Activated CD4-positive, alpha-beta T cell treated with anti-CD3 and anti-CD28 coated beads for 36 hours (primary cell): ENCODE results near the gene ST6GALNAC6. TPM values are rescaled to one million over a fixed set of nuclear protein-coding genes. Genes with fewer than 3 reads are reported as not detected.

Experiments
- ATAC-seq: fragments of 200-7000 bp; cut with Tn5 transposase; one replicate; pipeline ENCODE4 v1.10.0; 2021; ENCODE audit warnings: mild to moderate bottlenecking, moderate library complexity
- CTCF ChIA-PET: fragments of 350-600 bp; sonication (Branson Sonifier 250); formaldehyde crosslinking; loops from one replicate; lab custom pipeline; 2021; ENCODE audit warnings: antibody characterized with exemption; lab: Charles Lee
- POLR2A ChIA-PET: fragments of 350-600 bp; sonication (Branson Sonifier 250); formaldehyde crosslinking; loops from one replicate; lab custom pipeline; 2021; ENCODE audit warnings: antibody characterized with exemption, inconsistent platforms; lab: Charles Lee
- DNase-seq: peaks from one replicate; pipeline ENCODE4 v3.0.0-alpha.2; 2020
- H3K27ac Mint-ChIP-seq: one replicate; pipeline ENCODE4 v1.8.0; 2021; ENCODE audit warnings: mixed read lengths
- H3K27me3 Mint-ChIP-seq: one replicate; pipeline ENCODE4 v1.8.0; 2021; ENCODE audit warnings: mixed read lengths
- H3K36me3 Mint-ChIP-seq: one replicate; pipeline ENCODE4 v1.8.0; 2021; ENCODE audit warnings: low read depth, mixed read lengths
- H3K4me1 Mint-ChIP-seq: one replicate; pipeline ENCODE4 v1.8.0; 2021; ENCODE audit warnings: mixed read lengths
- H3K4me3 Mint-ChIP-seq: one replicate; pipeline ENCODE4 v1.8.0; 2021; ENCODE audit warnings: mild to moderate bottlenecking, moderate library complexity, mixed read lengths
- H3K9me3 Mint-ChIP-seq: one replicate; pipeline ENCODE4 v1.8.0; 2021; ENCODE audit warnings: low read depth, mixed read lengths
- intact Hi-C, 2 experiments: fragments of 100-400 bp; cut with DNase I in 1 of 2; cut with micrococcal nuclease in 1 of 2; formaldehyde crosslinking; loops; one replicate each; pipeline versions ENCODE4 v1.14.2 to v1.15.1; 2022 to 2024; cut with DNase I, micrococcal nuclease
- total RNA-seq, 2 experiments: library from RNA; stranded (reverse); gene quantifications; one replicate each; pipeline ENCODE4 v1.2.3, GENCODE V29; 2021

ST6GALNAC6 gene
- total RNA-seq, 2 experiments from 2014 or later: 46.3 to 63.3 TPM

DNA sequence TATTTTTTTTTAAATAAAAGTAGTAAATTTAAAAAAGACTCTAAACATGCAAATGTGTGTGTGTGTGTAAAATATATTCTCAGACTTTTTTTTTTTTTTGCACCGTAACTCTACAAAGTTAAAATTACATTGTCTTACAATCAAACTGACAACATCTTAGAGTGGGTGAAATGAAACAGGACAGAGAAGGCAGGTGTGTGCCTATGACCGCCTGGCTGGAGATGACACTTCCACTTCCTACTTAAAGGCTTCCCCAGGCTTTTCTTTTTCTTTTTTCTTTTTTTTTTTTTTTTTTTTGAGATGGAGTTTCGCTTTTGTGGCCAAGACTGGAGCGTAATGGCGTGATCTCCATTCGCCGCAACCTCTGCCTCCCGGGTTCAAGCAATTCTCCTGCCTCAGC is 19.3 kb downstream of the ST6GALNAC6 start:
- ChIA-PET CTCF (no interaction called here), POLR2A (no interaction called here)
- Mint-ChIP-seq H3K27me3 (peaks cover 8% of the 10 kb centered on the region), H3K4me3 (no peak overlapping the region), H3K4me1 (peaks cover 2% of the 10 kb centered on the region), H3K27ac (no peak overlapping the region), H3K9me3 (no peaks in the 10 kb centered on the region), H3K36me3 (peaks cover 17% of the 10 kb centered on the region)
- no peak for ATAC-seq
- intact Hi-C loops: no loop called here
- DNase-seq: no peak

DNA sequence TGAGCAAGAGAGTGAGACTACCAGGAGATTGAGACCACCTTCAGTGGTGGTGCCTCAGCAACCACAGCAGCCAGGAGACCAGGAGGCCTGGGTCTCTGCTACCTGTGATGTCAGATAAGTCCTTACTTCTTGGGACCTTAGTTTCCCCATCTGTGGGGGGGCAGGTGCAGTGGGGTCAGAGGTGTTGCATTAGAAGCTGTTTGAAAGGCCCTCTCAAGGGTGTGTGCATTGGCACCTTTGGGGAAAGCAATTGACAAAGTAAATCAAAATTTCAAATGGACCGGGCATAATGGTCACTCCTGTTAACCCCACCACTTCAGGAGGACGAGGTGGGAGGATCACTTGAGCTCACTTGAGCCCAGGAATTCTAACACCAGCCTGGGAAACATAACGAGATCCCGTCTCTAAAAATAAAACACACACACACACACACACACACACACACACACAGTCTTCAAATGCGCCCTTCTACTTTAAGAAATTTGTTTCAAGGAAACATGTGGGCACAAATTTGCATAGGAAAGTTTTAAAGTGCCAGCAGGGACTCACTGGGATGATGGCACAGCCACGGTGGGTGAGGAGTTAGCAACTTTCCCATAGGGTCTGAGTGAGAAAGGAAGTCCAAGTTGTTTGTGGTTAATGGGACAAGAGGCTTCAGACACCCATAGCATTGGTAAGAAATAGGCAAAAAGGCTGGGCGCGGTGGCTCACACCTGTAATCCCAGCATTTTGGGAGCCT is 20.6 kb downstream of the ST6GALNAC6 start:
- intact Hi-C loops: loop anchor here in 1 of 2 experiments (10.0 kb wide), 1 partner anchor 374 kb away; no protein-coding TSS in a partner anchor
- no peak for ATAC-seq
- H3K4me3 Mint-ChIP-seq: no peak overlapping the region
- no peak for DNase-seq
- H3K27ac Mint-ChIP-seq: no peak overlapping the region
- H3K36me3 Mint-ChIP-seq: peaks cover 5% of the 10 kb centered on the region
- H3K27me3 Mint-ChIP-seq: peaks cover 8% of the 10 kb centered on the region
- no peaks in the 10 kb centered on the region for H3K9me3 Mint-ChIP-seq
- peaks cover 2% of the 10 kb centered on the region for H3K4me1 Mint-ChIP-seq
- POLR2A ChIA-PET: no interaction called here
- CTCF ChIA-PET: interaction anchor here (0.6 kb wide), 2 partner anchors 9 to 122 kb away, joined by 3 read pairs; no protein-coding TSS in a partner anchor

DNA sequence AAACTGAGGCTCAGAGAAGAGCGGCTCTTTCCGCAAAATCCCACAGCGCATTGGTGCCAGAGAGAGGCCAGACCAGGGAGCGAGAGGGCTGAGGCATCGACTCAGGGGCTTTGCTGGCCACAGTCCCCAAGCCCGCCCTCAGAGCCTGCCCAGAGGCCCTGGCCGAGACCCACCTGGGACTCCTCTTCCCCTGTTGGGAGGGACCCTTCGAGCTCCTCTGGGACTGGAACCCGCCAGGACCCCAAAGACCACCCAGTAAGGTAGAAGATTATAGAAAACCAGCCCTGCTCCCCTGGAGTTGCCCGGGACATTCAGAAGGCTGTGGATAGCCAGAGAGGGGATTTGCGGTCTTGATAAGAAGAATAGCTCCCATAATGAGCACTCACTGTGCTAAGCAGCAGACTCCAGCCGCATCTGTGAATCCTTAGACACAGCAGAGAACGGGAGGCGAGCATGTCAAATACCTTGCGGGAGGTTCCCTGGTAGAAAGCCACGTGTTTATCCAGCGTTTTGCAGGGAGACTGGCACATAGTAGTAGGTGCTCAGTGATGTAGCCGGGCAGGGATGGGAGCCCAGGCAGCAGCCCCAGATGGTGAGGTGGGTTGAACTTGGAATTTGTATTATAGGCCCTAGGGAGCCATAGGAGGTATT is 21.3 kb downstream of the ST6GALNAC6 start:
- Mint-ChIP-seq H3K27me3 (peaks cover 8% of the 10 kb centered on the region), H3K4me1 (peaks cover 2% of the 10 kb centered on the region), H3K9me3 (no peaks in the 10 kb centered on the region), H3K27ac (no peak overlapping the region), H3K4me3 (no peak overlapping the region), H3K36me3 (peaks cover 4% of the 10 kb centered on the region)
- no peak for ATAC-seq
- no peak for DNase-seq
- ChIA-PET POLR2A (no interaction called here), CTCF (interaction anchor here (0.6 kb wide), 1 partner anchor 8 kb away, joined by 3 read pairs; no protein-coding TSS in a partner anchor)
- intact Hi-C loops: loop anchor here in 1 of 2 experiments (10.0 kb wide), 1 partner anchor 373 kb away; no protein-coding TSS in a partner anchor

DNA sequence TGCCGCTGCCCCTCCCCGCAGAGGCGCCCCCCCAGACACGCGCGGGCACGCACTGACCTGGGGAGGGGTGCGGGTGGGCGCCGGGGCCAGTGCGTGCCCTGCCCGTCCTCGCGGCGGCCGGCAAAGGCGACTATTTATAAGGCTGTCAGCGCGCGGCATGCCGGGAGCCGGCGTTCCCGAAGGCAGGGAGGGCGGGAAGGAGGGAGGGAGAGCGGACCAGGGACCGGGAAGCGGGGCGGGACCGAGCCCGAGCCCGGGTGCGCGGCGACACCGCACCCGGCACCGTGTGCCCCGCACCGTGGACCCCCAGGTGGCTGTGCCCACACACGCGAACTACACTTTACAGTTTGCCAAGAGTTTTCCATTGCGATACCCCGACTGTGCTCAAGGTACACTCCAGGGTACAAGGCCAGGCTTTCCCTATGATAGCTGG is 21.8 kb downstream of the ST6GALNAC6 start, which contains the start of gene AK1:
Gene AK1, minus strand, starts transcription at position 110 of the 433 bp plus-strand sequence. CDS start 3,058 bp downstream, outside the sequence.
- peaks cover 8% of the 10 kb centered on the region for H3K27me3 Mint-ChIP-seq
- DNase-seq: no peak
- H3K4me3 Mint-ChIP-seq: peak within 1 kb of the TSS; percentile 39
- no peaks in the 10 kb centered on the region for H3K9me3 Mint-ChIP-seq
- no peak within 1 kb of the TSS for H3K27ac Mint-ChIP-seq
- intact Hi-C loops: loop anchor here in 1 of 2 experiments (10.0 kb wide), 1 partner anchor 373 kb away; no protein-coding TSS in a partner anchor
- POLR2A ChIA-PET: no interaction called here
- CTCF ChIA-PET: no interaction called here
- peaks cover 4% of the 10 kb centered on the region for H3K36me3 Mint-ChIP-seq
- H3K4me1 Mint-ChIP-seq: peaks cover 2% of the 10 kb centered on the region
- ATAC-seq: no peak

DNA sequence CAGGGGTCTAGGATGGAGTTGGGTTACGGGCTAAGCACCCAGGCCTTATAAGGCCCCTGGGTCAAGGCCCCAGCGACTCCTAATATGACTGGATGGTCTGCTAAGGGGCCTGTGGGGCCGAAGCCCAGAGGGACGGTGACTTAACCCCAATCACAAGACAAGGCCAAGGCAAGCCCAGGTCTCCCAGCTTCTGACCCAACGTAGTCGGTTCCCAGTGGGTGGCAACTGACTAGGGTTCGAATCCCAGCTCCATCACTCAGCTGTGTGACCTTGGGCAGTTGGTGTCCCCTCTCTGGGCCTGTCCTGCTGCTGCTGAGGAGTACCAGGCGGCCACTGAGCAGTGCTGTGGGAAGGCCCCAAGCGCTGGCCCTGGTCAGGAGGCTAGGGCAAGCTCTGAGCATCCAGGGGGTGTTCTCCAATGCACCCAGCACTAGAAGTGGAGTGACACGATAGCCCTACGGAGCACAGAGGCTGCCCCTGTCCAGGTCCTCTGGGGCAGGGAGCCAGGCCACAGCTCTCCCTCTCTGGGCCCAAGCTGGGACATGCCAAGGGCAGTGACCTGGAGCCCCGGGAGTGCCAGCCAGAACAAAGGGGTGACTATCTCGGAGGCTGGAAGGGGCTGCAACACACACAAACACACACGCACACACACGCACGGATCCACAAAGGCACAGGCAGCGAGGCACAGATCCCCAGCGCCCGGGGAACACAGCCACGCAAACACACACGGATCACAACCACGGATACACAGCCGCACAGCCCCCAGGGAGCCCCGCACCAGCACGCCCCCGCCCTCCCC is 22.4 kb downstream of the ST6GALNAC6 start:
- Mint-ChIP-seq H3K4me3 (peak overlapping the region; percentile 39), H3K4me1 (peaks cover 2% of the 10 kb centered on the region), H3K27me3 (peaks cover 8% of the 10 kb centered on the region), H3K9me3 (no peaks in the 10 kb centered on the region), H3K36me3 (peaks cover 2% of the 10 kb centered on the region), H3K27ac (no peak overlapping the region)
- no peak for ATAC-seq
- DNase-seq: no peak
- POLR2A ChIA-PET: no interaction called here
- CTCF ChIA-PET: interaction anchor here (0.6 kb wide), 1 partner anchor 903 kb away, joined by 3 read pairs; no protein-coding TSS in a partner anchor
- intact Hi-C loops: loop anchor here in 1 of 2 experiments (10.0 kb wide), 1 partner anchor 372 kb away; no protein-coding TSS in a partner anchor

DNA sequence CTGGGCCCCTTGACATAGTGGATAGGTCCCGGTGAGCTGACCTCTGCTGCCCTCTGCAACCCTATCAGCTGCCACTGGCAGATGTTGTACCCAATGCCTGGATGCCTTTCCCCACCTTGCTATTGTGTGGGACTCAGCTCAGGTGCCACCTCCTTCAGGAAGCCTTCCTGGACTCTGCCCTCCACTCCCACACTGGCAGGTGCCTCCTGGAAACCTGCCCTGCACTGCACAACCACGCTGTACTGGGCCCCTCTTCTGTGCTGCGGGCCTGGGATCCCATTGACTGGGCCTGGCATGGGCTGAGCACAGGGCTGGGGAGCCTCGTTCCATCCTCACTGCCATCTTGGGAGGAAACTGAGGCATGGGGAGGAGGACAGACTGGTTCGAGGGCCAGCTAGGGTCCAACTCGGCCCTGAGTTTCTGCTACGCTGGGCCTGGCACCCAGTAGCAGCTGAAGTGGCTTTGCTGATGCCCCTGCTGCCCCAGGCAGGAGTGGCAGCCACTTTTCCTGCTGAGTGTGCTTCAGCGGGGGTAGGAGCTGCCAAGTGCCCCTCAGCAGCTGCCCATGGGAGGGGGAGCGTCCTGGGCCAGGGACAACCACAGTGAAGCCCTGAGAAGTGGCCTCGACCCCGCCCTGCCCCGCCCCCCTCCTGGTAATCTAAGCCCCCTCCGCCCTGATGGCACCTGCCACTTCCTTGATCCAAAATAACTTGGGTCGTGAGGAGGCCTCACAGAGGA is 23.2 kb downstream of the ST6GALNAC6 start:
- H3K4me1 Mint-ChIP-seq: peaks cover 2% of the 10 kb centered on the region
- no peak overlapping the region for H3K27ac Mint-ChIP-seq
- no peak for DNase-seq
- H3K9me3 Mint-ChIP-seq: no peaks in the 10 kb centered on the region
- H3K36me3 Mint-ChIP-seq: peaks cover 2% of the 10 kb centered on the region
- no peak overlapping the region for H3K4me3 Mint-ChIP-seq
- ChIA-PET CTCF (no interaction called here), POLR2A (no interaction called here)
- no peak for ATAC-seq
- intact Hi-C loops: loop anchor here in 1 of 2 experiments (10.0 kb wide), 1 partner anchor 371 kb away; no protein-coding TSS in a partner anchor
- H3K27me3 Mint-ChIP-seq: peaks cover 8% of the 10 kb centered on the region

DNA sequence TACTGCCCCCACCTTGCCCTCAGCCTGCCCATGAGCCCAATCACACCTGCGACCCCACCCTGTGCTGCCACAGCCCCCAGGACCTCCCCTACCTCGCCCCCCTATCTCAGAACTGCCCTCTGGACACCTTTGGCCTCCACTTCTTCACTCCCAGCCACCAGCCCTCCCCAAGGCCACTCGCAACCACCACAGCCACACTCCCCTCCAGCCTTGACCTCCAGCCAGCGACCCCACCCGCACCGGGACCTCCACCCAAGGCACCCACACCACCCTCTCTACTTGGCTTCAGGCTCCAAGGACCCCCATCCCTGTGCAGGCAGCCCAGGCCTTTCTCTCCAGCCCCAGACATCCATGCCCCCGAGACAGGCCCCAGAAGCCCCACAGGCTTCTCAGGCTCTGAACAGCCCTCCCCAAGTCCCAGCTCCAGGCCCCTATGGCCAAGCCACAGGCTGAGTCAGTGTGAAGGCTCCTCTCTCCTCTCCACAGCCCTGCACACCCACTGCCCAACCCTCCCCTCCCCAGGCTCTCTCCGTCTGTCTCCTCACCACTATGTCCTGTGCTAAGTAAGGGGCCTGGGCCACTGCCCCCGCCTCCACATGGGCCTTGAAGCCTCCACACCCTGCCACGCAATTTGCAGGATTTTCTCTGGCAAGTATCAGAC is 24.0 kb downstream of the ST6GALNAC6 start:
- Mint-ChIP-seq H3K4me1 (peaks cover 2% of the 10 kb centered on the region), H3K27ac (no peak overlapping the region), H3K9me3 (no peaks in the 10 kb centered on the region), H3K36me3 (peaks cover 2% of the 10 kb centered on the region), H3K27me3 (peaks cover 8% of the 10 kb centered on the region), H3K4me3 (no peak overlapping the region)
- DNase-seq (no peak), ATAC-seq (no peak)
- intact Hi-C loops: loop anchor here in 1 of 2 experiments (10.0 kb wide), 1 partner anchor 371 kb away; no protein-coding TSS in a partner anchor
- POLR2A ChIA-PET: no interaction called here
- CTCF ChIA-PET: no interaction called here

DNA sequence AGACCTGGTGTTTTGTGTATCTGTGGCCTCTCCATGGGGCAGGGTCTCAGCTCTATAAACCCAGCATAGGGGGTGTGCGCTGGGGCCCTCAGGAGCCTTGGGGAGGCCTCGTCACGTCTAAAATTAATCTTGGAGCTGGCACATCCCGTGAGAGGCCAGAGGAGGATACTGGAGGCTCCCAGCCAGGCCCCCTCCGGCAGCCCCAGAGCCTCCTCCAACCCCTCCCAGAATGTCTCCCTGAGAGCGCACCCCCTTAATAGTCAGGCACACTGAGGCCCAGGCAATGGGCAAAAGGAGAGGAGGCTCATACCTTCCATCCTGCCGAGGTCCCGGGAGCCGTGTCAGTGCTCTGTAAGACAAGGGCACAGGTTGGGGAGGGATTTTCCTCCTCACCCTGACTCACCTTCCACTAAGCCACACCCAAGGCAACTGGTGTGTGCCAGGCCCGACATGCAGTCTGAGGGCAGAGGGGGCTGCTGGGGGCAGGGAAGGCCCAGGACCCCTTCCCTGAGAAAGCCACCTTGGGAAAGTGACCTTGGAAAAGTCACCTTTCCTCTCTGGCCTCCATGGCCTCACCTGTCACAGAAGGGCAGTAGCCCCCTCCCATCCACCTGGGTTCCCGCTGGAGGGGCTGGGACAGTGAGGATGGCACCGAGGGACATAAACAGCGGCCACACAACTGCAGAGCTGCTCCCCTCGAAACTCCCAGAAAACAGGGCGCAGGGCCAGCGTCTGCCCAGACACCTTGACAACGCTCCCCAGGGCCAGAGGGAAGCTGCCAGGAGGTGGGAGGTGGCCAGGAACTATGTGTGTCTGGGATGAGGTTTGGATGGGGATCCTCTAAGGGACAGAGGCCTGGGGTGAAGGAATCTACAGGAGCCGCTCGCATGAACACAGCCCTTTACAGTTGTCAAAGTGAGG is 24.8 kb downstream of the ST6GALNAC6 start:
- H3K4me1 Mint-ChIP-seq: peaks cover 2% of the 10 kb centered on the region
- POLR2A ChIA-PET: interaction anchor here (0.9 kb wide), 1 partner anchor 51 kb away, joined by 6 read pairs; no protein-coding TSS in a partner anchor
- no peak for ATAC-seq
- no peak overlapping the region for H3K4me3 Mint-ChIP-seq
- H3K36me3 Mint-ChIP-seq: peaks cover 2% of the 10 kb centered on the region
- no peak for DNase-seq
- intact Hi-C loops: loop anchor here in 1 of 2 experiments (5.0 to 10.0 kb wide), 3 partner anchors 48 to 370 kb away; no protein-coding TSS in a partner anchor
- H3K27me3 Mint-ChIP-seq: peaks cover 8% of the 10 kb centered on the region
- no peaks in the 10 kb centered on the region for H3K9me3 Mint-ChIP-seq
- no peak overlapping the region for H3K27ac Mint-ChIP-seq
- CTCF ChIA-PET: interaction anchor here (0.8 to 1.6 kb wide), 2 partner anchors 8 to 48 kb away, joined by 3 to 4 read pairs; no protein-coding TSS in a partner anchor

DNA sequence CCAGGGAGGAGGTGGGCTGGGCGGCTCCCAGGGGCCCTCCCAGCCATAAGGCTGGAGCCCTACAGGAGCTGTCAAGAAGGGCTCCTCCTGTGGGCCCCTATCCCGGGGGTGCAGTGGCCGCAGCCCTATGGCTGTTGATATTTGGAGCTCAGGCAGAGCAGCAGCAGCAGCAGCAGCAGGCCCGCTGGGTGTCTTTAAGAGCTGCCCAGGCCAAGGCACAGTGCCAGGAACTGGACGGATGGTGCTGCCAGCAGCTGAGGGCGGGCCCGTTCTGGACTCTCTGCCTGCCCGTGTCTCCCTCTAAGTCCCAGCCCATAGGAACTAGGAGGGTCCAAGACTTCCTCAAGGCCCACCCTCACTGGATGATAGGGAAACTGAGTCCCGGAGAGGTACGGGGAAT is 25.5 kb downstream of the ST6GALNAC6 start:
- CTCF ChIA-PET: interaction anchor here (0.8 to 1.6 kb wide), 2 partner anchors 8 to 48 kb away, joined by 3 to 4 read pairs; no protein-coding TSS in a partner anchor
- H3K4me3 Mint-ChIP-seq: no peak overlapping the region

More for the DNA sequence above, 25.5 kb downstream of the ST6GALNAC6 start:
- no peak overlapping the region for H3K27ac Mint-ChIP-seq
- no peaks in the 10 kb centered on the region for H3K9me3 Mint-ChIP-seq
- POLR2A ChIA-PET: interaction anchor here (0.9 kb wide), 1 partner anchor 52 kb away, joined by 6 read pairs; no protein-coding TSS in a partner anchor
- no peak for DNase-seq
- H3K36me3 Mint-ChIP-seq: no peaks in the 10 kb centered on the region
- peaks cover 8% of the 10 kb centered on the region for H3K27me3 Mint-ChIP-seq
- no peak for ATAC-seq
- intact Hi-C loops: loop anchor here in 1 of 2 experiments (5.0 to 10.0 kb wide), 3 partner anchors 48 to 369 kb away; no protein-coding TSS in a partner anchor
- H3K4me1 Mint-ChIP-seq: peaks cover 2% of the 10 kb centered on the region
